HepG2 (cell line): Measurements from ENCODE around the gene KCNAB1. TPM values are rescaled to one million over a fixed set of nuclear protein-coding genes. Genes with fewer than 3 reads are reported as not detected.

Experiments
- ATAC-seq: fragments of 200-7000 bp; cut with Tn5 transposase; 3 replicates; pipeline ENCODE4 v1.9.1; 2020; ENCODE audit warnings: mild to moderate bottlenecking, moderate library complexity
- BruUV-seq: library from RNA; stranded (reverse); fragments of 400-500 nt; replicated peaks from 2 replicates; lab custom pipeline; 2021; lab: Mats Ljungman, UMichigan
- CTCF ChIA-PET: fragments of 300-600 bp; formaldehyde crosslinking; extraction: SDS; loops from one replicate; lab custom pipeline; 2021; ENCODE audit warnings: low total read pairs, inconsistent platforms, low intra/inter-chr PET ratio; lab: Yijun Ruan, JAX
- POLR2A ChIA-PET: fragments of 350-600 bp; sonication (Branson Sonifier 250); formaldehyde crosslinking; loops from one replicate; lab custom pipeline; 2020; ENCODE audit warnings: antibody characterized with exemption, inconsistent platforms; lab: Yijun Ruan, JAX
- DNase-seq: peaks from one replicate; pipeline ENCODE4 v3.0.0-alpha.2; 2015; ENCODE audit warnings: low spot score
- FAIRE-seq: peaks from 3 replicates; lab custom pipeline; 2011; peaks lifted over from hg19 to GRCh38; lab: Jason Lieb, UNC
- H2AFZ ChIP-seq: one replicate; pipeline ENCODE4 v1.6.1; 2011; ENCODE audit warnings: low read length, inconsistent platforms
- H3K27ac ChIP-seq: fragments of 300-600 bp; 3 replicates; pipeline ENCODE4 v1.8.0; 2011; ENCODE audit warnings: mixed run types, mild to moderate bottlenecking, mixed read lengths, low read length, inconsistent platforms; ENCODE audit not compliant: insufficient read depth; ENCODE audit errors: extremely low read length
- H3K27me3 ChIP-seq, 2 experiments: fragments of 200-600 bp in 1 of 2; 2 replicates in 1 of 2; 3 replicates in 1 of 2; pipeline versions ENCODE4 v1.6.0 to v1.8.0; 2011; ENCODE audit warnings: low read length in 2 of 2, mild to moderate bottlenecking in 2 of 2, moderate library complexity in 2 of 2, inconsistent platforms in 1 of 2; ENCODE audit not compliant: insufficient read depth in 2 of 2, control insufficient read depth in 1 of 2
- H3K36me3 ChIP-seq, 2 experiments: fragments of 200-600 bp in 1 of 2; replicated peaks in 1 of 2; 2 replicates in 1 of 2; 3 replicates in 1 of 2; pipeline versions ENCODE4 v1.5.1 to v1.8.0; 2011; ENCODE audit warnings: low read length in 2 of 2, inconsistent platforms in 1 of 2; ENCODE audit not compliant: insufficient read depth in 2 of 2, control insufficient read depth in 1 of 2
- H3K4me1 ChIP-seq: 2 replicates; pipeline ENCODE4 v1.5.1; 2012; ENCODE audit warnings: low read length, inconsistent platforms; ENCODE audit not compliant: insufficient read depth
- H3K4me2 ChIP-seq: 2 replicates; pipeline ENCODE4 v1.6.0; 2011; ENCODE audit warnings: low read depth, low read length, inconsistent platforms
- H3K4me3 ChIP-seq, 3 experiments: fragments of 200-600 bp in 1 of 3; sonication (generic), shearing (Covaris generic) in 1 of 3; replicated peaks in 1 of 3; 2 replicates each; pipeline ENCODE4 v1.5.1; 2011 to 2016; ENCODE audit warnings: low read length in 3 of 3, inconsistent platforms in 2 of 3, low read depth in 2 of 3, mild to moderate bottlenecking in 2 of 3, control low read depth in 1 of 3, mixed read lengths in 1 of 3; ENCODE audit not compliant: insufficient read depth in 1 of 3
- H3K79me2 ChIP-seq: one replicate; pipeline ENCODE4 v1.6.1; 2011; ENCODE audit warnings: low read length, inconsistent platforms; ENCODE audit not compliant: insufficient read depth
- H3K9ac ChIP-seq: 2 replicates; pipeline ENCODE4 v1.6.0; 2011; ENCODE audit warnings: mild to moderate bottlenecking, low read depth, low read length, inconsistent platforms; ENCODE audit not compliant: insufficient read depth
- H3K9me3 ChIP-seq: 2 replicates; pipeline ENCODE4 v1.5.1; 2012; ENCODE audit warnings: mild to moderate bottlenecking, low read length
- H4K20me1 ChIP-seq: 2 replicates; pipeline ENCODE4 v1.6.0; 2011; ENCODE audit warnings: inconsistent platforms, mild to moderate bottlenecking, low read length, moderate library complexity; ENCODE audit not compliant: insufficient read depth
- BCL3 ChIP-seq: sonication (generic); formaldehyde crosslinking; IDR thresholded peaks from 2 replicates; pipeline ENCODE4 v1.5.1; 2020; ENCODE audit warnings: mild to moderate bottlenecking, missing genetic modification reagents, moderate library complexity
- CREM ChIP-seq, 2 experiments: sonication (generic) in 1 of 2; formaldehyde crosslinking in 1 of 2; IDR thresholded peaks; 2 replicates each; pipeline versions ENCODE4 v1.4.0 to v1.6.1; 2016 to 2020; ENCODE audit warnings: antibody characterized with exemption in 1 of 2, mild to moderate bottlenecking in 1 of 2, missing genetic modification reagents in 1 of 2
- HES4 ChIP-seq: sonication (generic); formaldehyde crosslinking; IDR thresholded peaks from 2 replicates; pipeline ENCODE4 v1.9.0; 2021; ENCODE audit warnings: mild to moderate bottlenecking, missing genetic modification reagents, borderline replicate concordance
- KLF13 ChIP-seq: sonication (generic); formaldehyde crosslinking; IDR thresholded peaks from 2 replicates; pipeline ENCODE4 v1.4.0; 2020; ENCODE audit warnings: mild to moderate bottlenecking, missing genetic modification reagents
- KLF9 ChIP-seq: IDR thresholded peaks from 2 replicates; pipeline ENCODE4 v1.6.1; 2016; ENCODE audit warnings: low read depth
- MZF1 ChIP-seq: sonication (generic); formaldehyde crosslinking; IDR thresholded peaks from 2 replicates; pipeline ENCODE4 v1.8.1; 2023; ENCODE audit warnings: mild to moderate bottlenecking, missing genetic modification reagents, borderline replicate concordance
- RFXANK ChIP-seq: IDR thresholded peaks from 2 replicates; pipeline ENCODE4 v1.6.1; 2016
- SMARCE1 ChIP-seq: fragments of 450-650 bp; IDR thresholded peaks from 2 replicates; pipeline ENCODE4 v1.6.1; 2017; ENCODE audit warnings: borderline replicate concordance
- ZFP62 ChIP-seq: sonication (generic); formaldehyde crosslinking; IDR thresholded peaks from 2 replicates; pipeline ENCODE4 v1.4.0; 2020; ENCODE audit warnings: missing genetic modification reagents
- ZNF24 ChIP-seq: fragments of 450-650 bp; IDR thresholded peaks from 2 replicates; pipeline ENCODE4 v1.6.1; 2017; ENCODE audit warnings: antibody characterized with exemption, mild to moderate bottlenecking
- ZNF335 ChIP-seq: sonication (generic); formaldehyde crosslinking; IDR thresholded peaks from 2 replicates; pipeline ENCODE4 v1.4.0; 2020; ENCODE audit warnings: missing genetic modification reagents
- ZNF496 ChIP-seq: sonication (generic); formaldehyde crosslinking; IDR thresholded peaks from 2 replicates; pipeline ENCODE4 v1.8.1; 2023; ENCODE audit warnings: mild to moderate bottlenecking, moderate library complexity, missing genetic modification reagents; ENCODE audit not compliant: insufficient replicate concordance
- ZNF503 ChIP-seq: sonication (generic); formaldehyde crosslinking; IDR thresholded peaks from 2 replicates; pipeline ENCODE4 v1.4.0; 2020; ENCODE audit warnings: missing genetic modification reagents
- WGBS: methylation state at CpG from one replicate; pipeline ENCODE4 v1.1.6; 2017; ENCODE audit warnings: low lambda C conversion rate; 5-methylcytosine and 5-hydroxymethylcytosine counted together
- in situ Hi-C: cut with HindIII; loops from 2 replicates; pipeline ENCODE4 v1.10.0; 2017; ENCODE audit warnings: low pct_unique_long_range_greater_than_20kb; ENCODE audit not compliant: extremely low pct_ligation_motif_present
- intact Hi-C: fragments of 100-400 bp; cut with micrococcal nuclease; formaldehyde crosslinking; loops from one replicate; pipeline ENCODE4 v1.10.0; 2022; ENCODE audit not compliant: unreplicated experiment
- polyA plus RNA-seq, 8 experiments: library from polyadenylated mRNA; depleted of rRNA in 3 of 8; stranded (reverse) in 7 of 8; unstranded in 1 of 8; fragments of >200 nt; fragmentation: Illumina TruSeq in 4 of 8; extraction: Trizol in 4 of 8; gene quantifications; 2 replicates each; pipeline versions ENCODE4 v1.2.1 to v1.2.3, GENCODE V29; 2011 to 2016; ENCODE audit warnings: low read depth in 4 of 8, missing spikeins in 1 of 8, mixed read lengths in 1 of 8; ENCODE audit not compliant: insufficient read depth in 1 of 8
- total RNA-seq, 5 experiments: library from RNA; depleted of rRNA; stranded (reverse); fragments of >200 nt; fragmentation: Illumina TruSeq; extraction: Trizol; gene quantifications; 2 replicates each; pipeline ENCODE4 v1.2.3, GENCODE V29; 2016; ENCODE audit warnings: low read depth in 1 of 5
- TF ChIP-seq, protein P1 (sequence below): sonication (generic); formaldehyde crosslinking; IDR thresholded peaks from 2 replicates; pipeline ENCODE4 v1.8.0; 2022; ENCODE audit warnings: mild to moderate bottlenecking, missing genetic modification reagents, moderate library complexity

KCNAB1 gene
- total and polyA plus RNA-seq, 2 of the 13 experiments (the other 11 are each of a cell fraction or from before 2014, with no cell fraction given) = not detected

- intact Hi-C loops (no loop called here), in situ Hi-C loops (no loop called here)
- Histone ChIP-seq H3K9ac (no peak overlapping the region), H2AFZ (no peak overlapping the region), H3K4me3 (no peak overlapping the region), H3K36me3 (no peaks in the 10 kb centered on the region), H3K9me3 (no peaks in the 10 kb centered on the region), H3K27me3 (no peaks in the 10 kb centered on the region), H3K79me2 (no peaks in the 10 kb centered on the region), H3K4me2 (no peak overlapping the region), H3K4me1 (peaks cover 12% of the 10 kb centered on the region), H4K20me1 (no peaks in the 10 kb centered on the region), H3K27ac (no peak overlapping the region)
- POLR2A ChIA-PET = no interaction called here
- DNase-seq (no peak), FAIRE-seq (no peak), ATAC-seq (no peak)
- no TSS peak for BruUV-seq
- CTCF ChIA-PET = no interaction called here
- 82% methylated on average over 5 of the region's 7 CpGs for WGBS
- TF ChIP-seq BCL3 (CRISPR knock-in tag) = no peak
- TF ChIP-seq SMARCE1 = no peak
- no peak for TF ChIP-seq RFXANK (CRISPR knock-in tag)
- TF ChIP-seq MZF1 (CRISPR knock-in tag) = no peak
- TF ChIP-seq HES4 (CRISPR knock-in tag) = no peak
- TF ChIP-seq ZNF503 (CRISPR knock-in tag) = no peak
- no peak for TF ChIP-seq KLF9 (CRISPR knock-in tag)
- no peak for TF ChIP-seq ZFP62
- no peak for TF ChIP-seq ZNF496 (CRISPR knock-in tag)
- no peak for TF ChIP-seq CREM (IDR thresholded peaks at IDR 0.05)
- TF ChIP-seq CREM (CRISPR knock-in tag; IDR thresholded peaks at IDR 0.05) = no peak
- TF ChIP-seq, protein P1, sequence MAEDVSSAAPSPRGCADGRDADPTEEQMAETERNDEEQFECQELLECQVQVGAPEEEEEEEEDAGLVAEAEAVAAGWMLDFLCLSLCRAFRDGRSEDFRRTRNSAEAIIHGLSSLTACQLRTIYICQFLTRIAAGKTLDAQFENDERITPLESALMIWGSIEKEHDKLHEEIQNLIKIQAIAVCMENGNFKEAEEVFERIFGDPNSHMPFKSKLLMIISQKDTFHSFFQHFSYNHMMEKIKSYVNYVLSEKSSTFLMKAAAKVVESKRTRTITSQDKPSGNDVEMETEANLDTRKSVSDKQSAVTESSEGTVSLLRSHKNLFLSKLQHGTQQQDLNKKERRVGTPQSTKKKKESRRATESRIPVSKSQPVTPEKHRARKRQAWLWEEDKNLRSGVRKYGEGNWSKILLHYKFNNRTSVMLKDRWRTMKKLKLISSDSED = no peak
- no peak for TF ChIP-seq ZNF335
- TF ChIP-seq ZNF24 = no peak
- no peak for TF ChIP-seq KLF13
These were observed 151.8 kb downstream of the KCNAB1 start for GRCh38 chr3:156271995-156272719.
